Left lung (tissue), 10 donors: Measurements from ENCODE around the gene DSCAML1. TPM values are rescaled to one million over a fixed set of nuclear protein-coding genes. Genes with fewer than 3 reads are reported as not detected.

ENCODE experiments used
- ATAC-seq: fragments of 200-7000 bp; cut with Tn5 transposase; one replicate; pipeline ENCODE4 v1.9.1; 2020; ENCODE audit warnings: moderate library complexity
- DNase-seq, 4 donors: peaks; one replicate each; pipeline ENCODE4 v3.0.0-alpha.2; 2013 to 2020
- H3K27ac ChIP-seq, 2 donors: fragments of 200-600 bp; sonication (generic) in 1 of 2; one replicate each; pipeline versions ENCODE4 v1.5.0 to v1.8.0; 2020 to 2021
- H3K27me3 ChIP-seq, 2 donors: fragments of 200-600 bp; sonication (generic) in 1 of 2; one replicate each; pipeline versions ENCODE4 v1.5.0 to v1.8.0; 2020 to 2021
- H3K36me3 ChIP-seq, 2 donors: fragments of 200-600 bp; sonication (generic) in 1 of 2; one replicate each; pipeline versions ENCODE4 v1.5.0 to v1.8.0; 2020 to 2021
- H3K4me1 ChIP-seq, 2 donors: fragments of 200-600 bp; one replicate each; pipeline ENCODE4 v1.8.0; 2021
- H3K4me3 ChIP-seq, 2 donors: fragments of 200-600 bp; sonication (generic) in 1 of 2; one replicate each; pipeline versions ENCODE4 v1.5.0 to v1.8.0; 2020 to 2021; ENCODE audit warnings: mild to moderate bottlenecking in 1 of 2
- H3K9me3 ChIP-seq, 2 donors: fragments of 200-600 bp; sonication (generic) in 1 of 2; one replicate each; pipeline versions ENCODE4 v1.5.0 to v1.8.0; 2020 to 2021
- intact Hi-C, 2 donors: fragments of 100-400 bp; cut with DNase I; formaldehyde crosslinking; loops; one replicate each; pipeline versions ENCODE4 v1.11.2 to v1.14.2; 2022
- polyA plus RNA-seq, 6 donors: library from polyadenylated mRNA; unstranded; fragments of 120-200 nt; gene quantifications; one replicate each; pipeline ENCODE4 v1.2.1, GENCODE V29; 2013; ENCODE audit not compliant: insufficient read length in 6 of 6
- total RNA-seq, 2 donors: library from RNA; stranded (reverse); fragmentation: NEBNext Ultra II Directional; extraction: Animal tissue kit (Norgen Biotek cat#: 25700); gene quantifications; one replicate each; pipeline ENCODE4 v1.2.1, GENCODE V29; 2021
- TF ChIP-seq, protein P1 (sequence below), 2 donors: fragments of 200-600 bp; sonication (generic) in 1 of 2; IDR thresholded peaks; one replicate each; pipeline versions ENCODE4 v1.5.0 to v1.8.0; 2021; ENCODE audit warnings: antibody characterized with exemption in 2 of 2
- donor health status: DM: no; HTN: yes; CAD: no.
- donor health status: DM: no; HTN: no; CAD: no.

DSCAML1 gene
- total and polyA plus RNA-seq, 8 donors = 0.35 to 1.8 (median 1.2) TPM

DNA sequence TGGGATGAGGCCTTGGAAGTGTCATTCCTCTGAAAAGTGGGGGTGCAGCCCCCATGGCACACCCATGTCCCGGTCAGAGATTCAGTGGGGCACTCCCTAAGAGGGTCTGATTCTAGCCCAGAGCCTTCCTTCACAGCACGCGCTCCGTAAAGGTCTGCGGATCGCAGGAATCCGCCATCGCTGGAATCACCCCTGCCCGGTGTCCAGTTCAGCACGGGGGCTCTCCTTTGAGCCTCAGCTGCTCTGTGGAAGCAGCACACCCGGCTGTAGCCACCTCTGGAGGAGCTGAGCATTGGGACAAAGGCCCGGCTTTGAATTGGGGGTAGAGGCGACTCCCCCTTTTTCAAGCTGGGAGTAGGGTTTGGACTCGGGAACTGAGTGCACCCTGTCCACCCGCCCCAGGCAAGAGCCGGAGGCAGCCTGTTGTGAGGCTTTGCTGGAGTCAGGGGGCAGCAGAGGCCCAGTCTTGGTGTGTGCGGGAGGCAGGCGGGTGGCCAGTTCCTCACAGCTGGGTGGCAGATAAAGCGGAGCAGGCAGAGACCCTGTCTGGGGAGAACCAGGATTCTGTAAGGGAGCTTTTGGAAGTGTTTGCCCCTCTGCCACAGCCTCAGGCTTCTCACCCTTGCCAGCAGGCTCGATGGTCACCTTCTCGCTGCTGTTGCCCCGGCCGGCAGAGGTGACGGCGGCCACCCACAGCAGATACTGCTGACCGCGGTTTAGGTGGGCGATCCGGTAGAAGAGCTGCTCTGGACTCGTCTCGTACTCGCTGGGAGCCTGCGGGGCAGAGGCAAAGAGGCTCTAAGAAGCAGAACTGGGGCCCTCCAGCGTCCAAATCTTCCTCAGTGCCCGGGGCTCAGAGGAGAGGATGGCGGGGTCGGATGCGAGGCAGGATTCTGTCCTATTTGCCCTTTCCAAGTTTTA is 353.5 kb downstream of the DSCAML1 start:
- H3K27me3 ChIP-seq = peaks cover 11 to 28% of the 10 kb centered on the region in 2 donors
- ATAC-seq (peak; percentile 96), DNase-seq (peak in 2 of 4 donors; percentile 63 to 78)
- no peaks in the 10 kb centered on the region for H3K9me3 ChIP-seq
- intact Hi-C loops = no loop called here
- H3K4me1 ChIP-seq = peaks cover 0 to 3% of the 10 kb centered on the region in 2 donors
- H3K36me3 ChIP-seq = no peaks in the 10 kb centered on the region
- no peak overlapping the region for H3K27ac ChIP-seq
- TF ChIP-seq, protein P1, sequence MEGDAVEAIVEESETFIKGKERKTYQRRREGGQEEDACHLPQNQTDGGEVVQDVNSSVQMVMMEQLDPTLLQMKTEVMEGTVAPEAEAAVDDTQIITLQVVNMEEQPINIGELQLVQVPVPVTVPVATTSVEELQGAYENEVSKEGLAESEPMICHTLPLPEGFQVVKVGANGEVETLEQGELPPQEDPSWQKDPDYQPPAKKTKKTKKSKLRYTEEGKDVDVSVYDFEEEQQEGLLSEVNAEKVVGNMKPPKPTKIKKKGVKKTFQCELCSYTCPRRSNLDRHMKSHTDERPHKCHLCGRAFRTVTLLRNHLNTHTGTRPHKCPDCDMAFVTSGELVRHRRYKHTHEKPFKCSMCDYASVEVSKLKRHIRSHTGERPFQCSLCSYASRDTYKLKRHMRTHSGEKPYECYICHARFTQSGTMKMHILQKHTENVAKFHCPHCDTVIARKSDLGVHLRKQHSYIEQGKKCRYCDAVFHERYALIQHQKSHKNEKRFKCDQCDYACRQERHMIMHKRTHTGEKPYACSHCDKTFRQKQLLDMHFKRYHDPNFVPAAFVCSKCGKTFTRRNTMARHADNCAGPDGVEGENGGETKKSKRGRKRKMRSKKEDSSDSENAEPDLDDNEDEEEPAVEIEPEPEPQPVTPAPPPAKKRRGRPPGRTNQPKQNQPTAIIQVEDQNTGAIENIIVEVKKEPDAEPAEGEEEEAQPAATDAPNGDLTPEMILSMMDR (IDR thresholded peaks at IDR 0.05) = peak; percentile 28 to 38
- no peak overlapping the region for H3K4me3 ChIP-seq

DNA sequence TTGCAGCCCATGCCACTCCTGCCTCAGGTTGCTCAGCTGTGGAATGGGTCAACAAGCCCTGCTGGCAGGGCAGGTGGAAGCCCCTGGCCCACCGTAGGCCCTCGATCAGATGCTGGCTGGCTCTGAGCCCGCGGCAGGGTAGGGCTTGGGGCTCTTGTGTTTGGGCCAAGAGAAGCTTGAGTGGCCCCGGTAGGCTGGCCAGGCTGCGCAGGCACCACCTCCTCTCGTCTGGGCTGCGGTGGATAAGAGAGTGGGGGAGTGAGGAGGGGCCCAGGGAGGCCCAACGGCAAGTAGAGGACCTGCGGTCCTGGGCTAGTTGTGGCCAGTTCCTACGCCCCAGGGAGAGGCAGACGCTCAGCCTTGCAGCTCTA is 354.2 kb downstream of the DSCAML1 start:
- H3K27ac ChIP-seq = no peak overlapping the region
- DNase-seq (no peak), ATAC-seq (peak; percentile 18)
- H3K4me3 ChIP-seq = no peak overlapping the region
- intact Hi-C loops = no loop called here
- no peaks in the 10 kb centered on the region for H3K9me3 ChIP-seq
- H3K4me1 ChIP-seq = peaks cover 0 to 3% of the 10 kb centered on the region in 2 donors
- no peaks in the 10 kb centered on the region for H3K36me3 ChIP-seq
- TF ChIP-seq, protein P1 (IDR thresholded peaks at IDR 0.05) = no peak
- H3K27me3 ChIP-seq = peaks cover 11 to 28% of the 10 kb centered on the region in 2 donors

DNA sequence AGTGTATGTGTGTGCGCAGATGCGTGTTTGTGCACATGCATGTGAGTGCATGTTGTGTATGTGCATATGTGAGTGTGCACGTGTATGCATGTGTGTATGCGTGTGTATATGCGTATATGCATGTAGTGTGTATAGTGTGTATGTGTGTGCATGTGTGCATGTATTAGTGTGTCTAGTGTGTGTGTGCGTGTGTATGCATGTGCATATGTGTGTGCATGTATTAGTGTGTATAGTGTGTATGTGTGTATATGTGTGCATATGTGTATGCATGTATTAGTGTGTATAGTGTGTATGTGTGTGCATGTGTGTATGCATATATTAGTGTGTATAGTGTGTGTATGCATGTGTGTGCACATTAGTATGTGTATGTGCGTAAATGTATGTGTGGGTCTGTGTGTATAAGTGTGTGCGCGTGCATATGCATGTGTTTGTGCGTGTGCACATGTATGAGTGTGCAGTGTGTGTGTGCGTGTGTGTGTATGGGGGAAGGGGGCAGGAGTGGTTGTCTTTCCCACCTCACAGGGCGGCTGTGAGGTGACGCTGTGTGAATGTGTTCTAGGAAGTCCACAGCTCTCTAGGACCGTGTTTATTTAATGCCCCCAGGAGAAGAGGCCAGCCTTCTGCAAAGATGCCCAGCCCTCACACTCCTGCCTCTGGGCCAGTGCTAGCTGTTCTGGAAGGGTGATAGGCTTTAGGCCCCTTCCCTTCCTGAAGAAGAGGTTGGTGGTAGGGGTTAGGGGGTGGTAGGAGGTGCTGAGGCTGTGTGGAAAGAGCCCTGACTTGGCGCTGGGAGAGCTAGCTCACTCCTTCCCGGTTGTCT is 354.8 kb downstream of the DSCAML1 start:
- H3K9me3 ChIP-seq = no peaks in the 10 kb centered on the region
- ATAC-seq (no peak), DNase-seq (no peak)
- H3K27ac ChIP-seq = no peak overlapping the region
- peaks cover 0 to 3% of the 10 kb centered on the region in 2 donors for H3K4me1 ChIP-seq
- no peaks in the 10 kb centered on the region for H3K36me3 ChIP-seq
- peaks cover 11 to 28% of the 10 kb centered on the region in 2 donors for H3K27me3 ChIP-seq
- TF ChIP-seq, protein P1 (IDR thresholded peaks at IDR 0.05) = no peak
- H3K4me3 ChIP-seq = no peak overlapping the region
- intact Hi-C loops = no loop called here

DNA sequence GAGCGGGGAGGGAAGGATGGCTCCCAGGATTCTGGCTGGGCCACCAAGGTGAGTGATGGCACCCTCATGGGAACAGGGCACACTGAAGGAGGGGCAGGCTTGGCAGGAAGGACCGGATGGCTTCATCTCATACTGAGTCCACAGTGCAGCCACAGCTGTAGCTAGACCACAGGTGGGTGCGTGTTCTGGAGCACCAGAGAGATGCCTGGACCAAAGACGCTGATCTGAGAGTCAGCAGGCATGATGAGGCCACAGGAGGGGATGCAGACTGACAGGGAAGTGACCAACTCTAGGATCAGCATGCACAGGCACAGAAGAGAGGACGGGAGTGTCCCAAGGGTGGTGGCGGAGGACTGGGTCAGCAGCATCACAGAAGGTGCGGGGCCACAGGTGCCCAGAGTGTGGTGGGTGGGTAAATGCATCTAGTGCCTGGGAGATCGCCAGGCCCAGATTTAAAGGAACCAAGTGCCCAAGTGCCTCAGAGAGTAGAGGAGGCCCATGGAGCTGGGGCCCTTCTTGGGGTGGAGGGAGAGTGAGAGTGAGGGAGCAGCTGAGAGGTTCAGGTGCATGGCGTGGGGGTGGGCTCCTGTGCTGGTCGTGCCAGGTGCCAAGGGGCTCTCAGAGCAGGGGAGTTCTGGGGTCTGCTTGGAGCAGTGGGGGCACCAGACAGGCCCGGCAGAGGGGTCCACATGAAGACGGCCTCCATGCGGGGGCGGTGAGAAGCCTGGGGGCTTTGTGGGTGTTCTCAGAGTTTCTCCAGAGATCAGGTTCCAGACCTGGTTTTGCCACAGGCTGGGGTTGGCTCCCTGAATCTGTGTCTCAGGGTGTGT is 355.7 kb downstream of the DSCAML1 start:
- intact Hi-C loops = no loop called here
- Histone ChIP-seq H3K4me3 (no peak overlapping the region), H3K9me3 (no peaks in the 10 kb centered on the region), H3K4me1 (peaks cover 0 to 3% of the 10 kb centered on the region in 2 donors), H3K36me3 (no peaks in the 10 kb centered on the region), H3K27me3 (peaks cover 11 to 28% of the 10 kb centered on the region in 2 donors), H3K27ac (no peak overlapping the region)
- ATAC-seq = no peak
- no peak for DNase-seq
- TF ChIP-seq, protein P1 (IDR thresholded peaks at IDR 0.05) = no peak
